Measurements from ENCODE around the gene PGRMC1. TPM values are rescaled to one million over a fixed set of nuclear protein-coding genes. Genes with fewer than 3 reads are reported as not detected.

Gene PGRMC1
- polyA plus RNA-seq, 1 donor = 276 TPM

DNA sequence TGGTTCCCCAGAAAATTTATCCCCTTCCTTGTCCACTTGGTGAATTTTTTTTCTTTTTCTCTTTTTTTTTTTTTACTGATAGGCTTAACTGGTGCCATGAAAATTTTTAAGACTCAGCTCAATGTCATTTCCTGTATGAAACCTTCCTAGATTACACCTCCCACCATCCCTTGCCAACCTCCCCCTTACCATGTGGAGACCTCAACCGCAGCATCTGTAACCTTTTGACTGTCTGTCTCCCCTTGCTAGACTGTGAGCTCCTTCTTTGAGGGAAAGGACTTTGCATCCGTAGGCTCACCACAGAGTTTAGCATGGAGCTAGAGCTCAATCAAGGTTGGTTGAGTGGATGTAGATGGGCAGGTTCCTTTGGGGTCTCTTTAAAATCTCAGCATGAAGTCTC is 5.2 kb upstream of the PGRMC1 start:
- Histone ChIP-seq H3K9me3 (ENCODE audit: control insufficient read depth, low read depth, low read length) (no peaks in the 10 kb centered on the region), H3K27me3 (ENCODE audit: control insufficient read depth, insufficient read depth, low read length) (no peaks in the 10 kb centered on the region), H3K36me3 (ENCODE audit: control insufficient read depth, insufficient read depth, low read length) (no peaks in the 10 kb centered on the region), H3K27ac (ENCODE audit: low read length) (no peak overlapping the region), H3K4me1 (ENCODE audit: control insufficient read depth, insufficient read depth, low read length) (no peaks in the 10 kb centered on the region), H3K4me3 (ENCODE audit: low read length) (no peak overlapping the region)
- DNase-seq = no peak
- whole genome bisulfite sequencing (ENCODE audit: insufficient coverage, low lambda C conversion rate) = no CpG with 5 or more reads among the region's 2 CpGs

DNA sequence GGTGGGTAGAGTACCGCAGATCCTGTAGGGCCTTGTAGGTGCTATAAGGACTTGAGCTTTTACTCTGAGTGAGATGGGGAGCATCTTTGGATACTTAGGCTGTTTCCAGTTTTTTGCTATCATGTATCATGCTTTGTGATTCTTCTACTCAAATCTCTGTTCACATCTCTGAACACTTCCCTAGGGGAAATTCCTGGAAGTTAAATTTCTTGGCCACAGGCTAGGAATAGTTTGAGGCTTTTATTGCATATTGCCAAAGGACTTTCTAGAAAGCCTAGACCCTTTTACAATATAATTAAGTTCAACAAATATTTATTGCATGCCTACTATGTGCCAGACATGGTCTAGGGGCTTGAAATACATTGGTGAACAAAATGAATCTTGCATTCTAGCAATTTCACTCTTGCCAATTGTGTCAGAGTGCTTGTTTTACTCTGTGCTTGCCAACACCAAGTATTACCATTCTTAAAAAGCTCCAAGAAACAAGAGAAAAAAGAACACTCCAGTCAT is 4.1 kb upstream of the PGRMC1 start:
- WGBS (ENCODE audit: insufficient coverage, low lambda C conversion rate) = no CpG with 5 or more reads among the region's 1 CpG

DNA sequence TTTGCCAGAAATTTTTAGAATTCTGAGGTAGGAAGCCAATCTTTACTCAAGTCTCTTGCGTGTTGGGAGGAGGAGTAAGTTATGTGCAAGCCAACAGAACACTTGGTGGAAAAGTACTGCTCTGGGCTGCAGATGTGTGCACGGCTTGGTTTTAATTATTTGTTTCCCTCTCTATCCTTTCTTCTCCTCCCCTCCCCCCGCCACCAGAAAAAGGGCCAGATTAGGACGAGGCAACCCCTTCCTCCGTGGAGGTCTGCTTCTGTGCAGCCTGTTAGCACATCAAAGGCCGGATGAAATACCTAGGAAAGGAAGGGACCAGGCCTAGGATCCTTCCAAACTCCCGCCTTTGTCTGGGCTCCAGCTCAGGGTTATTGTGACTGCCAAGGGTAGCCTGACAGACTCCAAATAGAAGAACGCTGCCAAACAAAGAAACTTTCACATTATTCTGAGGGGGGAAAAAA is 1.0 kb upstream of the PGRMC1 start:
- no CpG with 5 or more reads among the region's 8 CpGs for WGBS (ENCODE audit: insufficient coverage, low lambda C conversion rate)
- Histone ChIP-seq H3K9me3 (ENCODE audit: control insufficient read depth, low read depth, low read length) (no peaks in the 10 kb centered on the region), H3K27me3 (ENCODE audit: control insufficient read depth, insufficient read depth, low read length) (no peaks in the 10 kb centered on the region), H3K4me3 (ENCODE audit: low read length) (no peak overlapping the region), H3K27ac (ENCODE audit: low read length) (peak overlapping the region; percentile 51), H3K36me3 (ENCODE audit: control insufficient read depth, insufficient read depth, low read length) (no peaks in the 10 kb centered on the region), H3K4me1 (ENCODE audit: control insufficient read depth, insufficient read depth, low read length) (peaks cover 4% of the 10 kb centered on the region)
- no peak for DNase-seq

More for the DNA sequence above, 4.1 kb upstream of the PGRMC1 start:
- no peak overlapping the region for H3K27ac ChIP-seq (ENCODE audit: low read length)
- no peaks in the 10 kb centered on the region for H3K27me3 ChIP-seq (ENCODE audit: control insufficient read depth, insufficient read depth, low read length)
- no peak for DNase-seq
- H3K4me3 ChIP-seq (ENCODE audit: low read length) = no peak overlapping the region
- H3K9me3 ChIP-seq (ENCODE audit: control insufficient read depth, low read depth, low read length) = no peaks in the 10 kb centered on the region
- H3K36me3 ChIP-seq (ENCODE audit: control insufficient read depth, insufficient read depth, low read length) = no peaks in the 10 kb centered on the region
- H3K4me1 ChIP-seq (ENCODE audit: control insufficient read depth, insufficient read depth, low read length) = no peaks in the 10 kb centered on the region

DNA sequence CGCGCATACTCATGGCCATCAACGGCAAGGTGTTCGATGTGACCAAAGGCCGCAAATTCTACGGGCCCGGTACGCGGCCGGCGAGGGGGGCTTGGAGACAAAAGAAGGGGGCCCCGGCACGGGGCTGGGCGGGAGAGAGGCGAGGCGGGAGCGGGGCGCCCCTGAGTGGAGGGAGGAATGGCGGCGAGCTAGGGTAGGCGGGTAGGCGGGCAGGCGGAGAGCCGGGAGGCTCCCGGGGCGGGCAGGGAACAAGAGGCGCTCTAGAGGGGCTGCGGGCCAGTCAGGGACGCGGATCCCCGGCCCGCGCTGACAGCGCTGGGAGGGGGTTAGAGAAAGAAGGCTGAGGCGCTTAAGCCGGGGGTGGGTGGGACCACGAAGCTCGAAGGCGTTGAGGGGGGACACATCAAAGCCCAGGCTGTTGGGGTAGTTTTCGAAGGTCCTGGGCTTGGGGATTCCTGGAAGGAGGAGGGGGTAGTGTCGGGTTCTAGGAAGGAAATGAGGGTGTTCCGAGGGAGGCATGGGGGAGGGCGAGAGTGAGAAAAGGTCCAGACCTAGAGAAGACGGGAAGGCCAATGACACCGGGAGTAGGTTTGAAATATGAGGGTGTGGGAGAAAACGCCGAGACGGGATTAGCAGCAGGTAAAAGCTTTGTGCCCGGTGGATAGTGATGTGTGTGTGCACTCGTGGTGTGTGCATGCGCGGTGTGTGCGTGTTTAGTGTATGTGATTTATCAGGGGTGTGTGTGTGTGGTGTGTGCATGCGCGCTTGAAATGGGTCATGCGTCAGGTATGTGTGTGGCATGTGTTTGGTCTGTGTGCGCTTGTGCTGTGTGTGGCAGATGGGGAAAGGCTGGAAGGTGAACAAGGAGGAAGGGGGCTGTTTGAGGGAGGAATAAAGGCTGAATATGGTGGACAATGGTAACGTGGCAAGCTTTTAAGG is 807 bp downstream of the PGRMC1 start:
- H3K9me3 ChIP-seq (ENCODE audit: control insufficient read depth, low read depth, low read length) = no peaks in the 10 kb centered on the region
- H3K27me3 ChIP-seq (ENCODE audit: control insufficient read depth, insufficient read depth, low read length) = no peaks in the 10 kb centered on the region
- H3K4me3 ChIP-seq (ENCODE audit: low read length) = peak overlapping the region; percentile 87
- whole genome bisulfite sequencing (ENCODE audit: insufficient coverage, low lambda C conversion rate) = no CpG with 5 or more reads among the region's 58 CpGs
- H3K4me1 ChIP-seq (ENCODE audit: control insufficient read depth, insufficient read depth, low read length) = peaks cover 10% of the 10 kb centered on the region
- peaks cover 4% of the 10 kb centered on the region for H3K36me3 ChIP-seq (ENCODE audit: control insufficient read depth, insufficient read depth, low read length)
- H3K27ac ChIP-seq (ENCODE audit: low read length) = peak overlapping the region; percentile 84
- DNase-seq = peak; percentile 51 to 76

DNA sequence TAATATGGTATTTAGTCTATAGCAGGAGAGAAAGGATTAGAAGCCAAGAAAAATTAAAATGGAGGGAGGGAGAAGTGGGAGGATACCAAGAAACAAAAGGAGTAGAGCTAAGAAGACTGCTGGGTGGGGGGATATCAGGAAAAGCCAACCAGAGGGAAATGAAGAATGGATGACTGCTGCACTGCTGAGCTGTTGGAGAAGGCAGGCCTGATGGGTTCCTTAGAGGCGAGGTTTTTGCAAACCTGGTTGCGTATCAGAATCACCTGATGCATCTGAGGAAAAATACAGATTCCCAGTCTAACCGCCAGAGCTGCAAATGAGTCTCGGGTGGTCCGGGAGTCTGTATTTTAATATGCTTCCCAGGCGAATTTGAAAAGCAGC is 1.5 kb downstream of the PGRMC1 start:
- Histone ChIP-seq H3K27me3 (ENCODE audit: control insufficient read depth, insufficient read depth, low read length) (no peaks in the 10 kb centered on the region), H3K9me3 (ENCODE audit: control insufficient read depth, low read depth, low read length) (no peaks in the 10 kb centered on the region), H3K4me1 (ENCODE audit: control insufficient read depth, insufficient read depth, low read length) (peaks cover 10% of the 10 kb centered on the region), H3K4me3 (ENCODE audit: low read length) (peak overlapping the region; percentile 87), H3K36me3 (ENCODE audit: control insufficient read depth, insufficient read depth, low read length) (peaks cover 4% of the 10 kb centered on the region), H3K27ac (ENCODE audit: low read length) (peak overlapping the region; percentile 84)
- peak in 1 of 2 donors; percentile 7 for DNase-seq
- WGBS (ENCODE audit: insufficient coverage, low lambda C conversion rate) = no CpG with 5 or more reads among the region's 6 CpGs

DNA sequence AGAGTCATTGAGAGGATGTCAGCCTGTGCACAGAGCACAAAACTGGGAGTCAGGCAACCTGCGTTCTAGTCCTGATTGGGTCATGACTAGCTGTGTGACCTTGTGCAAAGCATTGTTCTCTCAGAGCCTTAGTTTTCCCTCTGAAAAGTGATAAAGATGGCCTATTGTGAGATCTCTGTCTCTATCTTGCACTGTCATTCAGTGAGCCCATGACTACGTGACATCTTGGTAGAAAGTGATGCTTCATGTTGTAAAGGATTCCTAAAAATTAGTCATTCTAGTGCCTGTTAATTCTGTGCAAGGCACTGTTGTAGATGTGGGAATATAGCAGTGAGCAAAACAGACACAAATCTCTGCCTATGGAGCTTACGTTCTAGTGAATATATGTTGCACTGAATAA is 2.5 kb downstream of the PGRMC1 start:
- H3K36me3 ChIP-seq (ENCODE audit: control insufficient read depth, insufficient read depth, low read length) = peaks cover 8% of the 10 kb centered on the region
- H3K27me3 ChIP-seq (ENCODE audit: control insufficient read depth, insufficient read depth, low read length) = no peaks in the 10 kb centered on the region
- H3K4me1 ChIP-seq (ENCODE audit: control insufficient read depth, insufficient read depth, low read length) = peaks cover 10% of the 10 kb centered on the region
- peak overlapping the region; percentile 87 for H3K4me3 ChIP-seq (ENCODE audit: low read length)
- H3K27ac ChIP-seq (ENCODE audit: low read length) = peak overlapping the region; percentile 7
- no peaks in the 10 kb centered on the region for H3K9me3 ChIP-seq (ENCODE audit: control insufficient read depth, low read depth, low read length)
- no CpG with 5 or more reads among the region's 3 CpGs for WGBS (ENCODE audit: insufficient coverage, low lambda C conversion rate)
- no peak for DNase-seq

DNA sequence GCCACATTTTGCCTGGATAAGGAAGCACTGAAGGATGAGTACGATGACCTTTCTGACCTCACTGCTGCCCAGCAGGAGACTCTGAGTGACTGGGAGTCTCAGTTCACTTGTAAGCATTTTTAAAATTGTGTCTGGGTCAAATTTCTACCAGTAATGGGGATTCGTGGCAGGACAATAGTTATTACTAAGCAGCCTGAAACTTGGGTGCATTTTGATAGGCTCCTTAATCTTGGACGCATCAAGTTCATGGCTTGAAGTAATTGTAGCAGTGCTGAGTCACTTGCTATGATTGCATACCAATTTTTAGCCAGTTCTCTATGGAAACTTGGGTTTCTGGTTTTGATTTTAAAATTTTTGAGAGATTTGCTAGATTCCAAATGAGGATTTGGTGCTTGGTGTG is 4.3 kb downstream of the PGRMC1 start:
- no peak overlapping the region for H3K4me3 ChIP-seq (ENCODE audit: low read length)
- peaks cover 15% of the 10 kb centered on the region for H3K36me3 ChIP-seq (ENCODE audit: control insufficient read depth, insufficient read depth, low read length)
- H3K27ac ChIP-seq (ENCODE audit: low read length) = peak overlapping the region; percentile 75
- no CpG with 5 or more reads among the region's 3 CpGs for WGBS (ENCODE audit: insufficient coverage, low lambda C conversion rate)
- H3K9me3 ChIP-seq (ENCODE audit: control insufficient read depth, low read depth, low read length) = no peaks in the 10 kb centered on the region
- DNase-seq = no peak
- peaks cover 10% of the 10 kb centered on the region for H3K4me1 ChIP-seq (ENCODE audit: control insufficient read depth, insufficient read depth, low read length)
- no peaks in the 10 kb centered on the region for H3K27me3 ChIP-seq (ENCODE audit: control insufficient read depth, insufficient read depth, low read length)

DNA sequence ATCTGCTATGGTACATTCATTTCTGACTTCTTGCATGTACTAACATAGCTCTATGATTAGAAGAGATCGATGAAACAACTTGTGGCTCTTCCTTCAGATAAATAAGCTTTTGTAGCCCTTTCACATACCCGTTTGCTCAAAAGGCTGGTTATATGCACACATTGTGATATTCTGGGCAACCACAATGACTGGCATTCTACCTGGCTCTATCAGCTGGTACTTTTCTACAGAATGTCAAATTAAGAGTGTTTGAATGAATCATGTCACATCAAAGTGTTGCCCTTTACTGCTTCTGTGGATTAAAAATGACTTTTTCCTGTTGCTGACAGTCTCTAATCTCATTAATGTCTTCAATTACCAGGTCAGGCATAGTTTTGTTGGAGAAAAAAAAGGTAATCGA is 11.6 kb downstream of the PGRMC1 start:
- no peak for DNase-seq
- no peak overlapping the region for H3K4me3 ChIP-seq (ENCODE audit: low read length)
- H3K27ac ChIP-seq (ENCODE audit: low read length) = no peak overlapping the region
- H3K27me3 ChIP-seq (ENCODE audit: control insufficient read depth, insufficient read depth, low read length) = no peaks in the 10 kb centered on the region
- no peaks in the 10 kb centered on the region for H3K9me3 ChIP-seq (ENCODE audit: control insufficient read depth, low read depth, low read length)
- no CpG with 5 or more reads among the region's 3 CpGs for WGBS (ENCODE audit: insufficient coverage, low lambda C conversion rate)
- peaks cover 16% of the 10 kb centered on the region for H3K36me3 ChIP-seq (ENCODE audit: control insufficient read depth, insufficient read depth, low read length)
- no peaks in the 10 kb centered on the region for H3K4me1 ChIP-seq (ENCODE audit: control insufficient read depth, insufficient read depth, low read length)

DNA sequence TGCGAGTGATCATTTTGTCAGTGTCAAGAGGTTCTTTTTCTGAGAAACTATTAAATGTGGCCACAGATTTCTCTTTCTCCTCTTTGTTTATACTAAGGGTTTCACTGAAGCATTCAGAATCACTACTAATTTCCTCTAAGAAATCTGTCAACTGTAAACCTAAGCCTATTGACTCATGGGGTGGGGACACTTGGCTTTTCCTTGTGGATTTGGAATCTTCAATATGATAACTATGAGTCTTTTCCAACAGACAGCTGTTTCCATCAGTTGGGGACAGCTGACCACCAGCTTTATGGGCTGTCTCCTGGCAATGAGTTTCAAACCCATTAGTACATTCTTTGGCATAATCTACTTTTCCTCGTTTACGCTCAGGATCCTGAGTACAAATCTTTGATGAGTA is 13.8 kb downstream of the PGRMC1 start:
- Histone ChIP-seq H3K27ac (ENCODE audit: low read length) (no peak overlapping the region), H3K27me3 (ENCODE audit: control insufficient read depth, insufficient read depth, low read length) (no peaks in the 10 kb centered on the region), H3K4me1 (ENCODE audit: control insufficient read depth, insufficient read depth, low read length) (no peaks in the 10 kb centered on the region), H3K9me3 (ENCODE audit: control insufficient read depth, low read depth, low read length) (no peaks in the 10 kb centered on the region), H3K4me3 (ENCODE audit: low read length) (no peak overlapping the region), H3K36me3 (ENCODE audit: control insufficient read depth, insufficient read depth, low read length) (peaks cover 5% of the 10 kb centered on the region)
- WGBS (ENCODE audit: insufficient coverage, low lambda C conversion rate) = no CpG with 5 or more reads among the region's 3 CpGs
- no peak for DNase-seq

DNA sequence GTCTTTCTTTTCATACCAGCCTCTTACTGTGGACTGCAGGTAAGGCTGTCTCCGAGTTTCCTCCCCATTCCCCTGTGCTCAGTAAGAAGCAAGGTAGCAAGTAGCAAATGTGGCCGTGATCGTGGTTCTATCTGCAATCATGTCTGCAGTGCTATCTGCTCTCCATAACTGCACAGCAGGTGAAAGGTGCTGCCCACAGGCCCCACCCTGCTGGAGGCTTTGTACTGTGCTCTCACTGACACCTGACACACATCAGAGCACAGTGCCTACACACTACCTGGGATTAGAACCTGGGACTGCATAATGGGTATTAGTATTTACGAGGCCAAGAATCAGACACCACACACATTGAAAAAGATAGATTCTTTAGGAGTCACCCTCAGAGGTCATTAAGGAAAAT is 15.3 kb downstream of the PGRMC1 start:
- Histone ChIP-seq H3K27me3 (ENCODE audit: control insufficient read depth, insufficient read depth, low read length) (no peaks in the 10 kb centered on the region), H3K9me3 (ENCODE audit: control insufficient read depth, low read depth, low read length) (no peaks in the 10 kb centered on the region), H3K4me1 (ENCODE audit: control insufficient read depth, insufficient read depth, low read length) (no peaks in the 10 kb centered on the region), H3K27ac (ENCODE audit: low read length) (no peak overlapping the region), H3K4me3 (ENCODE audit: low read length) (no peak overlapping the region), H3K36me3 (ENCODE audit: control insufficient read depth, insufficient read depth, low read length) (no peaks in the 10 kb centered on the region)
- peak; percentile 36 to 62 for DNase-seq
- no CpG with 5 or more reads among the region's 4 CpGs for WGBS (ENCODE audit: insufficient coverage, low lambda C conversion rate)

Measured in large intestine (tissue), 3 donors.